Upper lobe of right lung (tissue), 1 donor: ENCODE results near the gene ITIH5. TPM values are rescaled to one million over a fixed set of nuclear protein-coding genes. Genes with fewer than 3 reads are reported as not detected.

ENCODE experiments used
- ATAC-seq: fragments of 200-7000 bp; cut with Tn5 transposase; one replicate; pipeline ENCODE4 v1.9.1; 2020; ENCODE audit warnings: mild to moderate bottlenecking, moderate library complexity
- DNase-seq: peaks from one replicate; pipeline ENCODE4 v3.0.0-alpha.2; 2020
- H3K27ac ChIP-seq: fragments of 200-600 bp; one replicate; pipeline ENCODE4 v1.8.0; 2022
- H3K27me3 ChIP-seq: fragments of 200-600 bp; one replicate; pipeline ENCODE4 v1.8.0; 2022; ENCODE audit warnings: mild to moderate bottlenecking
- H3K36me3 ChIP-seq: fragments of 200-600 bp; one replicate; pipeline ENCODE4 v1.8.0; 2022
- H3K4me1 ChIP-seq: fragments of 200-600 bp; one replicate; pipeline ENCODE4 v1.8.0; 2022
- H3K4me3 ChIP-seq: fragments of 200-600 bp; one replicate; pipeline ENCODE4 v1.8.0; 2022; ENCODE audit warnings: mild to moderate bottlenecking
- H3K9me3 ChIP-seq: fragments of 200-600 bp; one replicate; pipeline ENCODE4 v1.8.0; 2022
- CTCF ChIP-seq: fragments of 200-600 bp; IDR thresholded peaks from one replicate; pipeline ENCODE4 v1.8.0; 2022; ENCODE audit warnings: antibody characterized with exemption
- intact Hi-C: fragments of 100-400 bp; cut with DNase I; formaldehyde crosslinking; loops from one replicate; pipeline ENCODE4 v1.11.0; 2022
- total RNA-seq: library from RNA; stranded (reverse); fragmentation: NEBNext Ultra II Directional; extraction: Animal tissue kit (Norgen Biotek cat#: 25700); gene quantifications from one replicate; pipeline ENCODE4 v1.2.1, GENCODE V29; 2021
- donor health status: DM: no; HTN: yes; CAD: no; lungs with severe emphysema.

ITIH5 gene
- total RNA-seq, 1 donor from 2014 or later = 10.5 TPM

GRCh38 chr10:7550013-7550412 lies 116.8 kb downstream of the ITIH5 start:
- Histone ChIP-seq H3K4me3 (no peak overlapping the region), H3K27ac (no peak overlapping the region), H3K36me3 (no peaks in the 10 kb centered on the region), H3K27me3 (no peaks in the 10 kb centered on the region), H3K4me1 (no peaks in the 10 kb centered on the region), H3K9me3 (no peaks in the 10 kb centered on the region)
- DNase-seq (no peak), ATAC-seq (no peak)
- no peak for TF ChIP-seq CTCF
- intact Hi-C loops = no loop called here

DNA sequence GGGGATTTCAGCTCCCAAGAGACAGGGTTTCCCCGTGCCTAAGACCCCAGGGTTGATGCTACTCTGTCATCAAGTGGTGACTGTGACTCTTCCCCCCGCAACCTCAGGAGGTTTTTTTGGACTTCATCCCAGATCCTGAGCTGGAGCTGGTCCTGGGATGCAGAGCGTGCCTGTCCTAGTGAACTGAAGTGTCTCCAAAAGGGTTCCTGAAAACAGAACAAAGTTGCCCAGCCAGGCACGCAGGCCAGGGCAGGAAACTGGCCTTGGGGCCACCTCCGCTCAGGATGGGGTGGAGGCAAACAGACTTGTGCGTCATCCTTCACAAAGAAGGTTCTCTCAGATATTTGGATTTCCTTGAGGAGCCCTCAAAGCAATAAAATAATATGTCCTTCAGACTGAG lies 118.9 kb downstream of the ITIH5 start:
- DNase-seq (no peak), ATAC-seq (peak; percentile 20)
- no peaks in the 10 kb centered on the region for H3K36me3 ChIP-seq
- intact Hi-C loops = no loop called here
- H3K4me3 ChIP-seq = no peak overlapping the region
- H3K27me3 ChIP-seq = no peaks in the 10 kb centered on the region
- H3K27ac ChIP-seq = no peak overlapping the region
- TF ChIP-seq CTCF = no peak
- H3K4me1 ChIP-seq = peaks cover 4% of the 10 kb centered on the region
- no peaks in the 10 kb centered on the region for H3K9me3 ChIP-seq

- ATAC-seq (no peak), DNase-seq (no peak)
- H3K27me3 ChIP-seq = no peaks in the 10 kb centered on the region
- TF ChIP-seq CTCF = no peak
- intact Hi-C loops = no loop called here
- no peaks in the 10 kb centered on the region for H3K9me3 ChIP-seq
- H3K27ac ChIP-seq = no peak overlapping the region
- H3K4me1 ChIP-seq = peaks cover 5% of the 10 kb centered on the region
- no peak overlapping the region for H3K4me3 ChIP-seq
- no peaks in the 10 kb centered on the region for H3K36me3 ChIP-seq
These were observed 119.6 kb downstream of the ITIH5 start for GRCh38 chr10:7547206-7547605.

DNA sequence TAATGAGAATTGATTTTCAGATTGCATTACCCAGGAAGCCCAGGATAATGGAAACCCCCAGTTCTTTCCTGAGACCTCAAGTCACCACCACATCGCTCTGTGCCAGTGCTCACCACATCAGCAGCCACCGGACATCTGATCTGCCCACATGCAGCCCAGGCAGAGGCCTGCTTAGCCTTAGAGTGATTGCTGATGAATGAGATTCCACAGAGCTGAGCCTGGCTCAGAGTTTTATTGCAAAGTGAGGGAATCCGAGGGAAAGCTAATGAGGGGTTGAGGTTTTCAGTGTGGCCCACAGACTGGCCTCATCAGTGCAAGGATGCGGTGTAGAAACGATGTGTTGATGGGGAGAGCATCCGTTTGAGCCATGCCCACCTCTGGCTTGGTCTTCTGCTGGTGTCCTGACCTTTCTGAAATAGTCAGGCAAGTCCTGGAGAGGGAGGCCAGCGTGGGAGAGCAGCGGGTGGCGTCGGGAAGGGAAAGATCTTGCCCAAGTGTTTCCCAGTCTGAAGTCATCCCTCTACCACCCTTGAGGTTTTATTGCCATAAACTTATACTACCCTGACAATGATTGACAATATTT lies 120.3 kb downstream of the ITIH5 start:
- no peak overlapping the region for H3K4me3 ChIP-seq
- intact Hi-C loops = no loop called here
- H3K27ac ChIP-seq = no peak overlapping the region
- no peak for ATAC-seq
- no peak for TF ChIP-seq CTCF
- no peaks in the 10 kb centered on the region for H3K9me3 ChIP-seq
- H3K4me1 ChIP-seq = peaks cover 10% of the 10 kb centered on the region
- DNase-seq = no peak
- H3K36me3 ChIP-seq = no peaks in the 10 kb centered on the region
- no peaks in the 10 kb centered on the region for H3K27me3 ChIP-seq

DNA sequence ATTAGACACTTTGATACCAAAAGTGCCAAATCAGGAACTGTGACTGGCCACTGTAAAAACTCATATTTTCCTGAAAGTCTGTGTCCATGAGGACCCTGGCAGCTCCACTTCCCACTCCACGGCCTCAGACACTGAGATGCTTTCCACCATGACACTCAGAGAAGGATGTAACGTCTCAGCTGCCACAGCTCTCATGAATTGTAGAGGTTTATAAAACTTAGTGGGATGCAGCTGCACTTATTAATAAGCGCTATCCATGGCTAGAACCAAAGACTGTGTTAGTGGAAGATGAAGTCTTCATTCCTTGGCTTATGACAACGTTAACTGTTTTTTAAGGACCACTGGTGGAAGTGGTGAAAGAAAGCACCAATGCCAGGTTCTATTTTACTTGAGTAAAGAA lies 121.0 kb downstream of the ITIH5 start:
- Histone ChIP-seq H3K27ac (no peak overlapping the region), H3K27me3 (no peaks in the 10 kb centered on the region), H3K4me1 (peaks cover 10% of the 10 kb centered on the region), H3K36me3 (no peaks in the 10 kb centered on the region), H3K9me3 (no peaks in the 10 kb centered on the region), H3K4me3 (no peak overlapping the region)
- intact Hi-C loops = no loop called here
- TF ChIP-seq CTCF = no peak
- DNase-seq (no peak), ATAC-seq (no peak)

DNA sequence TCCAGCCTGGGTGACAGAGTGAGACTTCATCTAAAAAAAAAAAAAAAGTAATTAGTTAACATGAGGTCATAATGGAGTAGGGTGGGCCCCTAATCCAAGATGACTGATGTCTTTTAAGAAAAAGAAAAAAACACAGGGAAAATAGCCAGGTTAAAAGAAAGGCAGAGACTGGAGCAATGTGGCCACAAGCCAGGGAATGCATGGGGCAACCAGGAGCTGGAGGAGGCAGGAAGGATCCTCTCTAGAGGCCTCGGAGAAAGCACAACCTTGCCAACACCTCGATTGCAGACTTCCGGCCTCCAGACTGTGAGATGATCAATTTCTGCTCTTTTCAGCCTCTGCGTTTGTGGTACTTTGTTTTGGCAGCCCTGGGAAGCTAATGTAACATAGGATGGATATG lies 121.5 kb downstream of the ITIH5 start:
- H3K36me3 ChIP-seq = no peaks in the 10 kb centered on the region
- H3K4me1 ChIP-seq = peaks cover 10% of the 10 kb centered on the region
- DNase-seq (no peak), ATAC-seq (no peak)
- no peak for TF ChIP-seq CTCF
- H3K27me3 ChIP-seq = no peaks in the 10 kb centered on the region
- no peaks in the 10 kb centered on the region for H3K9me3 ChIP-seq
- no peak overlapping the region for H3K4me3 ChIP-seq
- no peak overlapping the region for H3K27ac ChIP-seq
- intact Hi-C loops = no loop called here
